ENCODE results near the gene CCDC92B. TPM values are rescaled to one million over a fixed set of nuclear protein-coding genes. Genes with fewer than 3 reads are reported as not detected.

The CCDC92B gene
- total and polyA plus RNA-seq, 2 of the 13 experiments (the other 11 are each of a cell fraction or from before 2014, with no cell fraction given) = not detected

DNA sequence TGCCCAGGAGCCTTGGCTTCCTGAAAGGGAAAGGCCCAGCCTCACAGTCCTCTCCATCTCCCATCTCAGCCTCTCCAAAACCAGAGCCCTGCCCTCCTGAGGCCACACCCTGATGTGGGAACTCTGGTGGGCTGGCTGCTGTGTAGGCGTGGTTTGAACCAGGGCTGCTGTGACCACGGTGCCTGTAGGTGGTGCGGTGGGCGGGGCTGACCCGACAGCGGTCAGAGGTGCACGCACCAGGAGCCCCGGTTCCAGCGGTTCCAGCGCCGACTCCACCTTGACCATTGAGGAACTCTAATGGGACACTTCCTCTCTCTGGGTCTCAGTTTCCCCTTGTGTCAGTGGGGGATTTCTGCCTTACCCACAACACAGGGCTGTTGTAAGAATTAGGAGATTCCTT, 49.2 kb upstream of the CCDC92B start (continued):
- TF ChIP-seq PATZ1 (CRISPR knock-in tag; IDR thresholded peaks at IDR 0.05) (no peak), HCFC1 (IDR thresholded peaks at IDR 0.05; ENCODE audit: low read depth, low read length) (no peak), ZNF101 (CRISPR knock-in tag; IDR thresholded peaks at IDR 0.05; ENCODE audit: borderline replicate concordance, low read depth) (no peak), SMARCC2 (IDR thresholded peaks at IDR 0.05) (no peak), ZFX (CRISPR knock-in tag; IDR thresholded peaks at IDR 0.05; ENCODE audit: low read depth) (no peak), SALL2 (CRISPR knock-in tag; IDR thresholded peaks at IDR 0.05) (no peak), EED (CRISPR knock-in tag; IDR thresholded peaks at IDR 0.05) (no peak)

GRCh38 chr17:2798188-2798587, 48.7 kb upstream of the CCDC92B start:
- Histone ChIP-seq H4K20me1 (ENCODE audit: insufficient read depth, low read length) (no peaks in the 10 kb centered on the region), H3K4me2 (ENCODE audit: low read depth, low read length) (no peak overlapping the region), H3K9ac (ENCODE audit: insufficient read depth, low read depth, low read length) (no peak overlapping the region), H3K36me3 (replicated peaks in 1 of 2; ENCODE audit: control insufficient read depth in 1 of 2, insufficient read depth in 2 of 2, low read length in 2 of 2) (no peaks in the 10 kb centered on the region), H3K79me2 (ENCODE audit: insufficient read depth, low read length) (no peaks in the 10 kb centered on the region), H3K4me3 (replicated peaks in 1 of 3; ENCODE audit: insufficient read depth in 1 of 3, low read depth in 2 of 3, low read length in 3 of 3) (no peak overlapping the region), H3K27me3 (ENCODE audit: control insufficient read depth in 1 of 2, insufficient read depth in 2 of 2, low read length in 2 of 2) (peaks cover 1 to 9% of the 10 kb centered on the region in 2 experiments; a peak in 2 of 5 replicates), H3K4me1 (ENCODE audit: insufficient read depth, low read length) (no peaks in the 10 kb centered on the region), H2AFZ (ENCODE audit: low read length) (no peak overlapping the region), H3K9me3 (ENCODE audit: low read length) (no peaks in the 10 kb centered on the region), H3K27ac (ENCODE audit: extremely low read length, insufficient read depth, low read length) (no peak overlapping the region)
- intact Hi-C loops (cut with micrococcal nuclease; ENCODE audit: unreplicated experiment) = no loop called here
- in situ Hi-C loops (cut with HindIII; ENCODE audit: extremely low pct_ligation_motif_present, low pct_unique_long_range_greater_than_20kb) = no loop called here
- DNase-seq (ENCODE audit: low spot score) = no peak
- ATAC-seq = no peak
- no peak for TF ChIP-seq ZNF780A (CRISPR knock-in tag; IDR thresholded peaks at IDR 0.05)
- no peak for TF ChIP-seq ZNF256 (CRISPR knock-in tag; conservative IDR thresholded peaks at IDR 0.05)
- no peak for TF ChIP-seq RARG (CRISPR knock-in tag; IDR thresholded peaks at IDR 0.05; ENCODE audit: low read depth)
- TF ChIP-seq ZNF768 (CRISPR knock-in tag; IDR thresholded peaks at IDR 0.05) = no peak
- no peak for TF ChIP-seq ZNF333 (CRISPR knock-in tag; IDR thresholded peaks at IDR 0.05; ENCODE audit: borderline replicate concordance)
- POLR2A ChIA-PET = no interaction called here
- 48% methylated on average over 11 of the region's 11 CpGs for WGBS (ENCODE audit: low lambda C conversion rate)
- CTCF ChIA-PET (ENCODE audit: low intra/inter-chr PET ratio, low total read pairs) = no interaction called here
- BruUV-seq (replicated peaks) = no TSS peak
- FAIRE-seq = no peak
